PC-3 (cell line): ENCODE results near the gene C5orf22. TPM values are rescaled to one million over a fixed set of nuclear protein-coding genes. Genes with fewer than 3 reads are reported as not detected.

Experiments
- ATAC-seq: fragments of 200-7000 bp; cut with Tn5 transposase; 2 replicates; pipeline ENCODE4 v1.9.1; 2020; ENCODE audit warnings: mild to moderate bottlenecking, moderate library complexity
- Bru-seq: library from RNA; stranded (reverse); fragments of 400-500 nt; gene quantifications from one replicate; lab custom pipeline; 2021; lab: Mats Ljungman, UMichigan
- BruChase-seq, 2 experiments: library from RNA; stranded (reverse); fragments of 400-500 nt; gene quantifications; one replicate each; lab custom pipeline; 2021; lab: Mats Ljungman, UMichigan
- BruUV-seq: library from RNA; stranded (reverse); fragments of 400-500 nt; replicated peaks from 2 replicates; lab custom pipeline; 2021; lab: Mats Ljungman, UMichigan
- CTCF ChIA-PET: fragments of 300-600 bp; sonication (Branson Sonifier 250); formaldehyde crosslinking; loops from one replicate; lab custom pipeline; 2022; ENCODE audit warnings: antibody characterized with exemption; lab: Charles Lee
- POLR2A ChIA-PET: fragments of 300-600 bp; sonication (Branson Sonifier 250); formaldehyde crosslinking; loops from one replicate; lab custom pipeline; 2022; ENCODE audit warnings: antibody characterized with exemption; ENCODE audit not compliant: unreplicated experiment; lab: Charles Lee
- DNase-seq: peaks from one replicate; pipeline ENCODE4 v3.0.0-alpha.2; 2015
- H2AFZ ChIP-seq: fragments of 300-600 bp; sonication (generic); 2 replicates; pipeline ENCODE4 v1.6.0; 2016; ENCODE audit warnings: antibody characterized with exemption, low read length
- H3F3A ChIP-seq: fragments of 300-600 bp; sonication (generic); one replicate; pipeline ENCODE4 v1.6.0; 2017; ENCODE audit warnings: antibody characterized with exemption, low read length, control low read depth, mild to moderate bottlenecking; ENCODE audit not compliant: unreplicated experiment
- H3K27ac ChIP-seq: fragments of 300-600 bp; sonication (generic); 2 replicates; pipeline ENCODE4 v1.5.1; 2016; ENCODE audit warnings: mild to moderate bottlenecking, low read length
- H3K27me3 ChIP-seq: fragments of 300-600 bp; sonication (generic); 2 replicates; pipeline ENCODE4 v1.6.1; 2016; ENCODE audit warnings: low read length, mixed read lengths
- H3K36me3 ChIP-seq: fragments of 300-600 bp; sonication (generic); 2 replicates; pipeline ENCODE4 v1.6.1; 2016; ENCODE audit warnings: low read depth, mixed run types, low read length, mixed read lengths
- H3K4me1 ChIP-seq: fragments of 300-600 bp; sonication (generic); 2 replicates; pipeline ENCODE4 v1.5.1; 2016; ENCODE audit warnings: low read length; ENCODE audit not compliant: insufficient read depth
- H3K4me2 ChIP-seq: fragments of 300-600 bp; sonication (generic); 2 replicates; pipeline ENCODE4 v1.6.0; 2016; ENCODE audit warnings: low read length
- H3K4me3 ChIP-seq: fragments of 300-600 bp; sonication (generic); 2 replicates; pipeline ENCODE4 v1.5.1; 2016; ENCODE audit warnings: mild to moderate bottlenecking, low read length, mixed read lengths
- H3K79me2 ChIP-seq: fragments of 300-600 bp; sonication (generic); 2 replicates; pipeline ENCODE4 v1.6.1; 2017; ENCODE audit warnings: low read length, mixed read lengths
- H3K9ac ChIP-seq: fragments of 300-600 bp; sonication (generic); 2 replicates; pipeline ENCODE4 v1.6.0; 2016; ENCODE audit warnings: mild to moderate bottlenecking, low read length
- H3K9me2 ChIP-seq: fragments of 300-600 bp; sonication (generic); replicated peaks from 2 replicates; pipeline ENCODE4 v1.6.1; 2016; ENCODE audit warnings: mixed run types, low read length, mixed read lengths
- H3K9me3 ChIP-seq: fragments of 300-600 bp; sonication (generic); 2 replicates; pipeline ENCODE4 v1.6.1; 2016; ENCODE audit warnings: low read length, mixed read lengths
- H4K20me1 ChIP-seq: fragments of 300-600 bp; sonication (generic); 2 replicates; pipeline ENCODE4 v1.6.1; 2016; ENCODE audit warnings: low read length, mixed read lengths
- EZH2 ChIP-seq: fragments of 300-600 bp; sonication (generic); IDR thresholded peaks from one replicate; pipeline ENCODE4 v1.6.1; 2017; ENCODE audit warnings: antibody characterized with exemption, mild to moderate bottlenecking, low read length; ENCODE audit not compliant: unreplicated experiment
- EZH2phosphoT487 ChIP-seq: fragments of 300-600 bp; sonication (generic); IDR thresholded peaks from 2 replicates; pipeline ENCODE4 v1.6.1; 2018; ENCODE audit warnings: mild to moderate bottlenecking, antibody characterized with exemption, low read length, borderline replicate concordance
- intact Hi-C: fragments of 100-400 bp; cut with micrococcal nuclease; formaldehyde crosslinking; loops from 2 replicates; pipeline ENCODE4 v1.9.0; 2023
- long read RNA-seq: library from polyadenylated mRNA; unstranded; transcript quantifications from one replicate; pipeline ENCODE4 v2.0.0, GENCODE V29; 2021; ENCODE audit not compliant: unreplicated experiment
- total RNA-seq: library from RNA; depleted of rRNA; stranded (reverse); fragments of >200 nt; gene quantifications from 2 replicates; pipeline ENCODE4 v1.2.3, GENCODE V29; 2014; rRNA removed
- TF ChIP-seq, protein P1 (sequence below): fragments of 300-600 bp; sonication (generic); conservative IDR thresholded peaks from 2 replicates; pipeline ENCODE4 v1.5.1; 2017; ENCODE audit warnings: antibody characterized with exemption, low read depth, mild to moderate bottlenecking, low read length

C5orf22 gene
- total RNA-seq (15.3 and 15.6 TPM in 2 replicates), Bru-seq, nascent RNA (percentile 82 among the genes with signal in this experiment), BruChase-seq, experiment 1, labeled RNA remaining after a 6-hour chase (percentile 88 among the genes with signal in this experiment), BruChase-seq, experiment 2, labeled RNA remaining after a 2-hour chase (percentile 87 among the genes with signal in this experiment)
- long read RNA-seq, transcript C5orf22-201 (9 exons, 3,612 nt), result major isoform, 30 of 55 reads
- long read RNA-seq, partial matches to known transcripts, result 4 of 55 reads
- long read RNA-seq, other reads (novel, unspliced or antisense), result 19 of 55 reads

DNA sequence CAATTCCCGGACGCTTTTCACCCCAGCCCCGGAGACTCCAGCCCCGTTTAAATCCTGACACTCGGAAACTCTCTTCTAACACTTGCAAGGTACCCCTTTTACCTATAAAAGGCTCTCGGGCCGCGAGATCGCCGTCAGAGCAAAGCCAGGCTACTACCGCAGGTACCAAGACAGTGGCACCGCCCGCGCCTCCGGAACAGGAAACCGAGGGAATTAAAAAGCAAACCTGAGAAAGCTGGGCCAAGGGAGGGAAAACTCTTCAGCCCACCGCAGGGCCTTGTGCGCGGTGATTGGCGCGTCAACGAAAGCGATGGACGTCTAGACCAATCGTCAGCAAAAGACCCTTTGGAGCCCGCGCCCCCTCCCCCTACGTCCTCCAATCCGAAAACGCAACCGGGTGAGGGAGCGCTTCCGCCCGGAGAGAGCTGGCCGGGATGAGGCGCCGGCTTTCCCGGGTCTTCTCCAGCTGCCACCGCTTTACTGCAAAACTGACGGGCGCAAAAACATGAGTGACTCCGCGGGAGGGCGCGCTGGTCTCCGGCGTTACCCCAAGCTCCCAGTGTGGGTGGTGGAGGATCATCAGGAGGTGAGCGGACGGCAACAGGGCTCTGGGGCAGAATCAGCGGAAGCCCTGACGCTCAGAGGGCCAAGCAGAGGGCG, at the start of gene C5orf22, which contains the start of gene DROSHA:
Gene C5orf22 (plus strand): TSS at position 414 of the 660 bp plus-strand sequence. CDS start 92 bp downstream, at position 506.
Gene DROSHA (minus strand): TSS at position 206 of the 660 bp plus-strand sequence. CDS start 3,034 bp downstream, outside the sequence.
- Histone ChIP-seq H3K4me2 (peak within 1 kb of the TSS; percentile 89), H3K27me3 (no peaks in the 10 kb centered on the region), H3K9ac (peak within 1 kb of the TSS; percentile 91), H3K4me1 (peaks cover 27% of the 10 kb centered on the region), H3F3A (no peaks in the 10 kb centered on the region), H2AFZ (peak within 1 kb of the TSS; percentile 96), H3K27ac (peak within 1 kb of the TSS; percentile 45), H3K9me2 (no peaks in the 10 kb centered on the region), H3K36me3 (peaks cover 39% of the 10 kb centered on the region), H4K20me1 (no peaks in the 10 kb centered on the region), H3K79me2 (peaks cover 60% of the 10 kb centered on the region), H3K9me3 (no peaks in the 10 kb centered on the region), H3K4me3 (peak within 1 kb of the TSS; percentile 96)
- BruUV-seq, result no TSS peak
- DNase-seq, result peak; percentile 98
- TF ChIP-seq EZH2phosphoT487, result no peak
- TF ChIP-seq, protein P1, sequence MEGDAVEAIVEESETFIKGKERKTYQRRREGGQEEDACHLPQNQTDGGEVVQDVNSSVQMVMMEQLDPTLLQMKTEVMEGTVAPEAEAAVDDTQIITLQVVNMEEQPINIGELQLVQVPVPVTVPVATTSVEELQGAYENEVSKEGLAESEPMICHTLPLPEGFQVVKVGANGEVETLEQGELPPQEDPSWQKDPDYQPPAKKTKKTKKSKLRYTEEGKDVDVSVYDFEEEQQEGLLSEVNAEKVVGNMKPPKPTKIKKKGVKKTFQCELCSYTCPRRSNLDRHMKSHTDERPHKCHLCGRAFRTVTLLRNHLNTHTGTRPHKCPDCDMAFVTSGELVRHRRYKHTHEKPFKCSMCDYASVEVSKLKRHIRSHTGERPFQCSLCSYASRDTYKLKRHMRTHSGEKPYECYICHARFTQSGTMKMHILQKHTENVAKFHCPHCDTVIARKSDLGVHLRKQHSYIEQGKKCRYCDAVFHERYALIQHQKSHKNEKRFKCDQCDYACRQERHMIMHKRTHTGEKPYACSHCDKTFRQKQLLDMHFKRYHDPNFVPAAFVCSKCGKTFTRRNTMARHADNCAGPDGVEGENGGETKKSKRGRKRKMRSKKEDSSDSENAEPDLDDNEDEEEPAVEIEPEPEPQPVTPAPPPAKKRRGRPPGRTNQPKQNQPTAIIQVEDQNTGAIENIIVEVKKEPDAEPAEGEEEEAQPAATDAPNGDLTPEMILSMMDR, result peak; percentile 19; the same call in 1 of the 2 replicates
- ATAC-seq, result peak; percentile 96
- CTCF ChIA-PET, result interaction anchor here (0.5 kb wide), 1 partner anchor 24 kb away, joined by 3 read pairs; no protein-coding TSS in a partner anchor
- intact Hi-C loops, result no loop called here
- POLR2A ChIA-PET, result interaction anchor here (0.6 to 0.7 kb wide), 2 partner anchors 277 to 990 kb away, joined by 3 to 4 read pairs; no protein-coding TSS in a partner anchor

DNA sequence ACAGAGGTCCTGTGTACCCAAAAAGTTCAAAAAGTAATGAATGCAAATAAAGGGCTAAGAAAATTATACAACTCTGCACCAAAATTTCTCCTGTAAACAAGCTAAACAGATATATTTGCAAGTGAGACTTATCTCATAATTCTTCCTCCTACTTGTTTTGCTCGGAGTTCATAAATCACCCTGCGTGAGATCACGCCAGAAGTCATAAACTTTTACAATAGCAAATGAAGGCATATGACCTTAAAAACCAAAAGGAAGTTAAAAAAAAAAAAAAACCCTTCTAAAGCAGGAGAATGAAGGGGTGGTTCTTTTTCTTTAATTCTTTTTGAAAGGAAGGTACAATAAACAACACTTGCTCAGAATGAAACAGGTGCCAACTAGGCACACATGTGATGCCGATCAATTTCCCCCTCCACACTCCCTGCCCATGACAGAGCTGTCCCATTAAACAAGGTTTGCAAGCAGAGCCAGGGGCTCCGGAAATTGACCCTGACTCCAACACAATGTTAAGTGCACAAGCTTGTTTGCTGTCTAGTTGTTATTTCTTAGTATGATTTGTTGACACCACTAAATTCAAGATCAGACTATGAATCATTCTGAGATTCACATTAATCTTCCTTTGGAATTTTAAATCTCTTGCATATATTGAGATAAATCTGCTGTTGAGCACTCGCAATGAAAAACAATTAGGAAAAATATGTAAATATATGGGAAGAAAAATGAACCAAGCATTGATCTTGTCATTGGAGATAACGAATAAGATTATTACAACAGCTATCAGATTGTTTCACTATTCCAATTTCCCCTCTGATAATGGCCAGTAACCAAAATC, 46.5 kb upstream of the C5orf22 start:
- POLR2A ChIA-PET, result no interaction called here
- CTCF ChIA-PET, result no interaction called here

More for the DNA sequence above, 46.5 kb upstream of the C5orf22 start:
- no TSS peak for BruUV-seq
- TF ChIP-seq, protein P1, result no peak
- TF ChIP-seq EZH2 (no peak), EZH2phosphoT487 (no peak)
- no peak for DNase-seq
- Histone ChIP-seq H3K4me3 (no peak overlapping the region), H3F3A (no peaks in the 10 kb centered on the region), H3K4me2 (no peak overlapping the region), H3K36me3 (peaks cover 29% of the 10 kb centered on the region), H3K27me3 (no peaks in the 10 kb centered on the region), H3K27ac (no peak overlapping the region), H3K9me3 (no peaks in the 10 kb centered on the region), H3K79me2 (no peaks in the 10 kb centered on the region), H4K20me1 (no peaks in the 10 kb centered on the region; the same call in 1 of the 2 replicates), H2AFZ (no peak overlapping the region), H3K9me2 (no peaks in the 10 kb centered on the region), H3K4me1 (no peaks in the 10 kb centered on the region), H3K9ac (no peak overlapping the region)
- ATAC-seq, result no peak
- intact Hi-C loops, result no loop called here
